Pons (tissue), 1 donor: ENCODE measurements around the gene LONP1.
"Not testable (repeated sequence)": the region's sequence is repeated elsewhere in the genome, so short reads cannot be mapped to it uniquely, and the experiment has no call there.

Experiments
- DNase-seq: peaks from one replicate; pipeline ENCODE4 v3.0.0-alpha.2; 2016; ENCODE audit warnings: low spot score

Gene LONP1, protein sequence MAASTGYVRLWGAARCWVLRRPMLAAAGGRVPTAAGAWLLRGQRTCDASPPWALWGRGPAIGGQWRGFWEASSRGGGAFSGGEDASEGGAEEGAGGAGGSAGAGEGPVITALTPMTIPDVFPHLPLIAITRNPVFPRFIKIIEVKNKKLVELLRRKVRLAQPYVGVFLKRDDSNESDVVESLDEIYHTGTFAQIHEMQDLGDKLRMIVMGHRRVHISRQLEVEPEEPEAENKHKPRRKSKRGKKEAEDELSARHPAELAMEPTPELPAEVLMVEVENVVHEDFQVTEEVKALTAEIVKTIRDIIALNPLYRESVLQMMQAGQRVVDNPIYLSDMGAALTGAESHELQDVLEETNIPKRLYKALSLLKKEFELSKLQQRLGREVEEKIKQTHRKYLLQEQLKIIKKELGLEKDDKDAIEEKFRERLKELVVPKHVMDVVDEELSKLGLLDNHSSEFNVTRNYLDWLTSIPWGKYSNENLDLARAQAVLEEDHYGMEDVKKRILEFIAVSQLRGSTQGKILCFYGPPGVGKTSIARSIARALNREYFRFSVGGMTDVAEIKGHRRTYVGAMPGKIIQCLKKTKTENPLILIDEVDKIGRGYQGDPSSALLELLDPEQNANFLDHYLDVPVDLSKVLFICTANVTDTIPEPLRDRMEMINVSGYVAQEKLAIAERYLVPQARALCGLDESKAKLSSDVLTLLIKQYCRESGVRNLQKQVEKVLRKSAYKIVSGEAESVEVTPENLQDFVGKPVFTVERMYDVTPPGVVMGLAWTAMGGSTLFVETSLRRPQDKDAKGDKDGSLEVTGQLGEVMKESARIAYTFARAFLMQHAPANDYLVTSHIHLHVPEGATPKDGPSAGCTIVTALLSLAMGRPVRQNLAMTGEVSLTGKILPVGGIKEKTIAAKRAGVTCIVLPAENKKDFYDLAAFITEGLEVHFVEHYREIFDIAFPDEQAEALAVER

GRCh38 chr19:5719961-5720790 lies at the start of gene LONP1, which contains the start of gene CATSPERD:
TSS of gene LONP1 (minus strand) at chr19:5720146. CDS start at chr19:5720132, 14 bp downstream.
TSS of gene CATSPERD (plus strand) at chr19:5720637. CDS start at chr19:5720738, 101 bp downstream.
- DNase-seq = peak; percentile 99

- DNase-seq = no peak
Measured at GRCh38 chr19:5767949-5768348, 48.0 kb upstream of the LONP1 start.

DNA sequence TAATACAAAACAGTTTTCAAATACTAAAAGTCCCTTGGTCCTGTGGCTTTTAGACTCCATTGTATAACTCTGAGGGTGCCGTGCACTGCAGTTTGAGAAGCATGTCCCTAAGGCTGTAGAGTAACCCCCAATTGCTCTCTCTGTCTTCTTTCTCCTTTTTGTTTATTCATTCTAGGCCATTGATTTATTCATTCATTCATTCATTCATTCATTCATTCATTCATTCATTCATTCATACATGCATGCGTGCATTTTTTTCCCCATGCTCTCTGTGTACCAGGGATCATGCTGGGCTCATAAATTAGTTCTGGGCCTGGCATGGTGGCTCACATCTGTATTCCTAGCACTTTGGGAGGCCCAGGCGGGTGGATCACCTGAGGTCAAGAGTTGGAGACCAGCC lies 45.3 kb upstream of the LONP1 start:
- no peak for DNase-seq

DNA sequence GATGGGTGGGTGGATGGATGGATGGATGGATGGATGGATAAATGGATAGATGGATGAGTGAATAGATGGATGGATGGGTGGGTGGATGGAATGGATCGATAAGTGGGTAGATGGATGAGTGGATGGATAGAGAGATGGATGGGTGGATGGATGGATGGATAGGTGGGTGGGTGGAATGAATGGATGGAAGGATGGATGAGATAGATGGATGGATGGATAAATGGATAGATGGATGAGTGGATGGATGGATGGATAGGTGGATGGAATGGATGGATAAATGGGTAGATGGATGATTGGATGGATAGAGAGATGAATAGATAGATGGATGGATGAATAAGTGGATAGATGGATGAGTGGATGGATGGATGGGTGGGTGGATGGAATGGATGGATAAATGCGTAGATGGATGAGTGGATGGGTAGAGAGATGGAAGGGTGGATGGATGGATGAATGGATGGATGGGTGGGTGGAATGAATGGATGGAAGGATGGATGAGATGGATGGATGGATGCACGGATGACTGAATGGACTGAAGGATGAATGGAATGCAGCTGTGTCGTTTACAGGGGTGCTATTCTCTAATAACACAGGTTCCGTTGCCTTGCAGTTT lies 42.8 kb upstream of the LONP1 start:
- no peak for DNase-seq

GRCh38 chr19:5753743-5754142 lies 33.8 kb upstream of the LONP1 start:
- DNase-seq = no peak

DNA sequence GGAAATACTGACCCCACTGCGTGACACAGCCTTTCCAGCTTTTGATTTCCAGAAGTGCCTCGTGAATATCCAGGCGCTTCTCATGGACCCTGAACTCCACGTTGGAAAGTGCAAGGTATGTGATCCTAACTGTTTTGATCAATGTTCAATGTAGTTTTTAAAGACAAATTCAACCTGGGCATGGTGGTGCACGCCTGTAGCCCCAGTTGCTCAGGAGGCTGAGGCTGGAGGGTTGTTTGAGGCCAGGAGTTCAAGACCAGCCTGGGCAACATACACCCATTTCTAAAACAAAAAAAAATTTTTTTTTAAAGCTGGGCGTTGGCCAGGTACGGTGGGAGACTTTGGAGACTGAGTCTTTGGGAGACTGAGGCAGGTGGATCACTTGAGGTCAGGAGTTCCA lies 31.8 kb upstream of the LONP1 start:
- DNase-seq = no peak

GRCh38 chr19:5749505-5749904 lies 29.6 kb upstream of the LONP1 start:
- no peak for DNase-seq

DNA sequence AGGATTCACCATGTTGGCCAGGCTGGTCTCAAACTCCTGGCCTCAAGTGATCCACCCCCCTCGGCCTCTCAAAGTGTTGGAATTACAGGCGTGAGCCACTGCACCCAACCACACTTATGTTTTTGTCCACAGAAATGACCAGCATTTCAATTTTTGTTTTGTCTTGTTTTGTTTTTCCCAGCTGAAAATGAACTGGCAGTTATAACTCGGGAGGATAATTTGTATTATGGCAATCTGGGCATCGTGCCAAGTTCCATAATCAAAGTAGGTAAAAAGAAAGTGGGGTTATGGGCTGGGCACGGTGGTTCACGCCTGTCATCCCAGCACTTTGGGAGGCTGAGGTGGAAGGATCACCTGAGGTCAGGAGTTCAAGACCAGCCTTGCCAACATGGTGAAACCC lies 29.0 kb upstream of the LONP1 start:
- DNase-seq = not testable (repeated sequence)

GRCh38 chr19:5744999-5745398 lies 25.1 kb upstream of the LONP1 start:
- DNase-seq = not testable (repeated sequence)

GRCh38 chr19:5743630-5744029 lies 23.7 kb upstream of the LONP1 start:
- DNase-seq = no peak

- no peak for DNase-seq
Measured at GRCh38 chr19:5742051-5742450, 22.1 kb upstream of the LONP1 start.

- DNase-seq = no peak
Measured at GRCh38 chr19:5738423-5738822, 18.5 kb upstream of the LONP1 start.

DNA sequence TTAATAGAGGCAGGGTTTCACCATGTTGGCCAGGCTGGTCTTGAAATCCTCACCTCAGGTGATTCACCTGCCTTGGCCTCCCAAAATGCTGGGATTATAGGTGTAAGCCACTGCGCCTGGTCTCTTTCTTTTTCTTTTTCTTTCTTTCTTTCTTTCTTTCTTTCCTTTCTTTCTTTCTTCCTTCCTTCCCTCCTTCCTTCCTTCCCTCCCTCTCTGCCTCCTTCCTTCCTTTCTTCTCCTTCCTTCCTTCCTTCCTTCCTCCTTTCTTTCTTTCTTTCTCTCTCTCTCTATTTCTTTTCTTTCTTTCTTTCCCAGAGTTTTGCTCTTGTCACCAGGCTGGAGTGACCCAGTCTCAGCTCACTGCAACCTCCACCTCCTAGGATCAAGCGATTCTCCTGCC lies 13.2 kb upstream of the LONP1 start:
- DNase-seq = not testable (repeated sequence)

DNA sequence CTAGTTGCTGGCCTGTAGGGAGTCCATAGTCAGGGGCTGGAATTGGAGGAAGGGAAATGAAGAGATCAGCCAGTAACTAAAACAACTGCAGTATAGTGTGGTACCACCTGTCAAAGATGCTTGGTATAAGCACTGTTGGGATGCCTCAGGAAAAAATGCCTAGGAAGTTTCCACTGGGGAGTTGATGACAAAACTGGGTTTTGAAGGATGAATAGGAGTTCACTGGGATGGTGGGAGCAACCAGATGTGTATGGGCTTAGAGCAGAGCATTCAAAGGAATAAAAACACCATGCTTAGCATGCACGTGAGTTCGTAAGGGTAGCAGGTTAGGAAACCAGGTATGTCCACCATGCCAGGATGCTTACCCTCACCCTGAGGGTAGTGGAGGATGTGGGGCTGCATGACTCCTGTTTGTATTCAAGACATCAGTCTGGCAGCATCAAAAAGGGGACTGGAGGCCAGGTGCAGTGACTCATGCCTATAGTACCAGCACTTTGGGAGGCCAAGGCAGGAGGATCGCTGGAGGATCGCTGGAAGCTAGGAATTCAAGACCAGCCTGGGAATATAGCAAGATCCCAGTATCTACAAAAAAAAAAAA lies 7.6 kb upstream of the LONP1 start:
- DNase-seq = no peak

GRCh38 chr19:5719274-5719960 lies 529 bp downstream of the LONP1 start:
- DNase-seq = peak; percentile 11

DNA sequence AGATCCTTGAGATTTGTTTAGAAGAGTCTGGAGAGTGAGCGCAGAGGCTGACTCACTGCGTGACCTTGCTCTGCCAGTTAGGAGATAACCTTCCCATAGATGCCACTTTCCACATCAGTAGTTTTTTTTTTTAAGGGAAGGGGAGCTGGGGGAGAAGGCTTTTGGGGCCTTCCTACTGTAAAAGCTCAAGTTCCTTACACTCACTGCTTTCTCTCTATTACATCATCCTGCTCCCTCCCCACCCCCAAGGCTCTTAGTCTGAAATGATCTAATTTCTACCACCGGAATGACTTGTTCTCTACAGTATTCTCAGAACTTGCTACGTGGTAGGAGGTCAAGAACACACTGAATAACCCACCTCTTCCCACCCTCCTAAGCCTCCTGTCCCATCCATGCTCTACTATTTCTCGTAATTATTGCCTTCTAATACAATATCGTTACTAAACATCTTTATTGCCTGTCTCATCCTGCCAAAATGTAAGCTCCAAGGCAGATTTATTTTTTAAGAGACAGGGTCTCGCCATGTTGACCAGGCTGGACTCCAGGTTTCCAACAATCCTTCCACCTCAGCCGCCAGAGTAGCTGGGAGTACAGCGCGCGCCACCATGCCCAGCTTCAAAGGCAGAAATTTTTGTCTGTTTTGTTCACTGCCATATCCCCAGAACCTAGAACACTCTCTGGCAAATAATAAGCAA lies 1.2 kb downstream of the LONP1 start:
- no peak for DNase-seq

- DNase-seq = no peak
Measured at GRCh38 chr19:5718037-5718578, 1.8 kb downstream of the LONP1 start.

DNA sequence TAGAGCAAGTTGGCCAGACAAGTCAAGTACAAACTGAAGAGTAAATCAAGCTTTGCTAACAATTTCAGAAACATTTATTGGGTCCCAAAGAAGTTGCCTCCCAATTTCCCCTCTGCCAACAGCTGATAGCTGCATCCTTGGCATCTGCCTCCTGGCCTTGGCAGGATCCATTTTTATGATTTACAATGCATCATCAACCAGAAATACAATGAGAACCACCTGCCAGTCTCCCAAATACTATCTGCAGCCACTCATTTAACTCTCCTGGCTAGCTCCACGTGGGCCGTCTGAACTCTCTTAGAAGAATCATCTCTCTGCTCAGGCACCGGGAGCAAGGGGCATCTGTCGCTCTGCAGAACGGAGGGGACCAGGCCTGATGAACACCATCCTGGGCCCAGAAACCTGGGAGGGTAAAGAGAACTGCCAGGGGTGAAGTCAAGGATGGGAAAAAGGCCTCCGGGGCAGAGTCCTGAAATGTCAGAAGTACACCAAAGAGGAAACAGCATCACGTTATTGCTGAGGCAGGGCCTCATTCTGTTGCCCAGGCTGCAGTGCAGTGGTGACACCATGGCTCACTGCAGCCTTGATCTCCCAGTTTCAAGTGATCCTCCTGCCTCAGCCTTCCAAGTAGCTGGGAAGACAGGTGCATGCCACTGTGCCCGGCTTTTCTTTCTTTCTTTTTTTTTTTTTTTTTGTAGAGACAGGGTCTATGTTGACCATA lies 2.6 kb downstream of the LONP1 start:
- no peak for DNase-seq

- no peak for DNase-seq
Measured at GRCh38 chr19:5714816-5715215, 5.1 kb downstream of the LONP1 start.
